OCI-LY1 (cell line): ENCODE results near the gene FAU.

Source experiments
- CTCF ChIP-seq: fragments of 200-600 bp; sonication (generic), shearing (Covaris generic); IDR thresholded peaks from 2 replicates; pipeline ENCODE4 v1.5.1; 2017; ENCODE audit warnings: mild to moderate bottlenecking, antibody characterized with exemption, low read length, moderate library complexity, mixed read lengths
- EZH2 ChIP-seq: fragments of 200-600 bp; sonication (generic), shearing (Covaris generic); IDR thresholded peaks from 2 replicates; pipeline ENCODE4 v1.8.0; 2017; ENCODE audit warnings: borderline replicate concordance, mixed run types, mild to moderate bottlenecking, antibody characterized with exemption, low read length, moderate library complexity, mixed read lengths

GRCh38 chr11:65147352-65148075 lies 25.6 kb upstream of the FAU start:
- no peak for TF ChIP-seq CTCF
- no peak for TF ChIP-seq EZH2
